Measurements from ENCODE around the gene TAP1. TPM values are rescaled to one million over a fixed set of nuclear protein-coding genes. Genes with fewer than 3 reads are reported as not detected.
A peak's percentile ranks its signal among the peaks of the same experiment; 100 is the strongest.

The TAP1 gene
- total and polyA plus RNA-seq, 2 of the 8 experiments (the other 6 are each of a cell fraction or from before 2014, with no cell fraction given) = 16.8 to 22.0 TPM

- TF ChIP-seq ATF3 (IDR thresholded peaks at IDR 0.05; ENCODE audit: insufficient read depth, low read depth, low read length) (no peak), EZH2 (IDR thresholded peaks at IDR 0.05; ENCODE audit: low read depth, low read length, severe bottlenecking) (no peak), KDM1A (IDR thresholded peaks at IDR 0.05; ENCODE audit: borderline replicate concordance, low read length) (peak; percentile 37; the same call in 1 of the 2 replicates), FOSL1 (IDR thresholded peaks at IDR 0.05; ENCODE audit: insufficient read depth, low read depth, low read length) (no peak), PHF8 (conservative IDR thresholded peaks at IDR 0.05; ENCODE audit: low read depth, low read length) (peak; percentile 52), GTF2F1 (IDR thresholded peaks at IDR 0.05; ENCODE audit: borderline replicate concordance, low read depth, low read length) (no peak), SP4 (IDR thresholded peaks at IDR 0.05; ENCODE audit: low read length) (peak; percentile 82; the same call in 1 of the 2 replicates), TBP (IDR thresholded peaks at IDR 0.05; ENCODE audit: low read depth, low read length) (no peak), POLR2A (IDR thresholded peaks at IDR 0.05; ENCODE audit: control extremely low read depth in 1 of 2, low read depth in 2 of 2, low read length in 2 of 2) (peak in 1 of 2 experiments; percentile 42; a peak in 2 of 3 replicates), EP300 (IDR thresholded peaks at IDR 0.05; ENCODE audit: borderline replicate concordance in 1 of 2, low read depth in 2 of 2, low read length in 2 of 2) (peak; percentile 16 to 33; a peak in 2 of 3 replicates)
- TF ChIP-seq, protein P1, sequence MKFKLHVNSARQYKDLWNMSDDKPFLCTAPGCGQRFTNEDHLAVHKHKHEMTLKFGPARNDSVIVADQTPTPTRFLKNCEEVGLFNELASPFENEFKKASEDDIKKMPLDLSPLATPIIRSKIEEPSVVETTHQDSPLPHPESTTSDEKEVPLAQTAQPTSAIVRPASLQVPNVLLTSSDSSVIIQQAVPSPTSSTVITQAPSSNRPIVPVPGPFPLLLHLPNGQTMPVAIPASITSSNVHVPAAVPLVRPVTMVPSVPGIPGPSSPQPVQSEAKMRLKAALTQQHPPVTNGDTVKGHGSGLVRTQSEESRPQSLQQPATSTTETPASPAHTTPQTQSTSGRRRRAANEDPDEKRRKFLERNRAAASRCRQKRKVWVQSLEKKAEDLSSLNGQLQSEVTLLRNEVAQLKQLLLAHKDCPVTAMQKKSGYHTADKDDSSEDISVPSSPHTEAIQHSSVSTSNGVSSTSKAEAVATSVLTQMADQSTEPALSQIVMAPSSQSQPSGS (IDR thresholded peaks at IDR 0.05; ENCODE audit: low read length) = no peak; the same call in 1 of the 2 replicates
- TF ChIP-seq, protein P2, sequence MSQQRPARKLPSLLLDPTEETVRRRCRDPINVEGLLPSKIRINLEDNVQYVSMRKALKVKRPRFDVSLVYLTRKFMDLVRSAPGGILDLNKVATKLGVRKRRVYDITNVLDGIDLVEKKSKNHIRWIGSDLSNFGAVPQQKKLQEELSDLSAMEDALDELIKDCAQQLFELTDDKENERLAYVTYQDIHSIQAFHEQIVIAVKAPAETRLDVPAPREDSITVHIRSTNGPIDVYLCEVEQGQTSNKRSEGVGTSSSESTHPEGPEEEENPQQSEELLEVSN (IDR thresholded peaks at IDR 0.05) = peak; percentile 78
Measured at GRCh38 chr6:32853541-32854375, at the start of gene TAP1, which contains the start of gene PSMB9 (continued).

Measured in H1 (cell line).